ACC112 (cell line): ENCODE measurements around the gene IKZF4.
"Not testable (repeated sequence)": the region's sequence is repeated elsewhere in the genome, so short reads cannot be mapped to it uniquely, and the experiment has no call there.

Experiments used
- H2AFZ ChIP-seq: fragments of 200-600 bp; sonication (generic); one replicate; pipeline ENCODE4 v1.6.0; 2017; ENCODE audit warnings: antibody characterized with exemption, low read length; ENCODE audit not compliant: unreplicated experiment
- H3K27ac ChIP-seq: fragments of 200-600 bp; sonication (generic); 2 replicates; pipeline ENCODE4 v1.5.1; 2014; ENCODE audit warnings: low read depth, mild to moderate bottlenecking, antibody characterized with exemption, low read length, moderate library complexity
- H3K27me3 ChIP-seq: fragments of 200-600 bp; sonication (generic); 2 replicates; pipeline ENCODE4 v1.6.1; 2014; ENCODE audit warnings: mild to moderate bottlenecking, antibody characterized with exemption, low read length, moderate library complexity, mixed read lengths; ENCODE audit not compliant: insufficient read depth
- H3K36me3 ChIP-seq: fragments of 200-600 bp; sonication (generic); 2 replicates; pipeline ENCODE4 v1.6.1; 2016; ENCODE audit warnings: mild to moderate bottlenecking, antibody characterized with exemption, low read length, moderate library complexity, mixed read lengths; ENCODE audit not compliant: insufficient read depth
- H3K4me1 ChIP-seq: fragments of 200-600 bp; sonication (generic); one replicate; pipeline ENCODE4 v1.6.1; 2016; ENCODE audit warnings: low read length, mixed read lengths; ENCODE audit not compliant: insufficient read depth, unreplicated experiment, control insufficient read depth
- H3K4me3 ChIP-seq: fragments of 200-600 bp; sonication (generic); 2 replicates; pipeline ENCODE4 v1.5.1; 2014; ENCODE audit warnings: mild to moderate bottlenecking, low read depth, low read length
- H3K79me2 ChIP-seq: fragments of 200-600 bp; sonication (generic); one replicate; pipeline ENCODE4 v1.6.0; 2016; ENCODE audit warnings: low read length; ENCODE audit not compliant: control insufficient read depth, unreplicated experiment, insufficient read depth

The IKZF4 gene

DNA sequence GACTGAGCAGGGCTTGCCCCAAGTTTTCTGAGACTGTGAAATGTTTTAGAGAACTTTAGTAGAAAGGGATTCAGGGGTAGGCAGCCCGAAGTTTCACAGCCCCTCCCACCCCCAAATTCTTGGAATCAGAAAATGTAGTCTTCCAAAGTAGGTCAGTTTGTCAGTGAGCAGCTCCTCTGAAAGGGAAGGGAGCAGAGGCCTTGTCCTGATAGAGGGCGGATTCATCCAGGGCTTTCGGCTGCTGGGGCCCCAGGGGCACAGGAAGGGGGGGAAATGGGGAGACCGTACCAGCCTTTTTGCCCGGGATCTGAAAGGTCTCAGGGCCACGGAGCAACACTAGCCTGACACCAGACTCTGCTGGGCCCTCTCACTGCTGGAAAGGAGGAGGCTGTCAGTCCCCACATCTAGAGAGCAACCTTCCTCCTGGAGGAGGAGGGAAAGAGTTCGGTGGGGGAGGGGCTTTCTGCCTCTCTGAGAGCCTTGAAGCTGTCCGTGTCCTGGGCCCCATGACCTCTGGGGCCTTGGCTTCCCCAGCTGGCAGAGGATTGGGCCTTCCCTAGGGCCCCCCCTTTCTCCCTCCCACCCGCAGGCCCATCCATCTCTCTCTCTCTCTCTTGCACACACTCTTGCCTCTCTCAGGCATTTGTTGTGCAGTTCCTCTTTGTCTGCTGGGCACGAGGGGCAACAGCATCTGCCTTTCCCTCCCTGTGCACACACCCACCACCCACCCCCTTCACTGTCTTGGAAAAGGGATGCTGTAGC lies at the start of gene IKZF4:
IKZF4 (plus strand) TSS at position 621 of the 762 bp plus-strand sequence. CDS start 451 bp downstream, outside the sequence.
- no peaks in the 10 kb centered on the region for H3K4me1 ChIP-seq
- no peaks in the 10 kb centered on the region for H3K79me2 ChIP-seq
- no peaks in the 10 kb centered on the region for H3K27me3 ChIP-seq
- H3K4me3 ChIP-seq: no peak within 1 kb of the TSS
- no peak within 1 kb of the TSS for H2AFZ ChIP-seq
- no peaks in the 10 kb centered on the region for H3K36me3 ChIP-seq
- H3K27ac ChIP-seq: no peak within 1 kb of the TSS

GRCh38 chr12:55972042-55972441 lies 48.8 kb upstream of the IKZF4 start:
- H3K79me2 ChIP-seq: peaks cover 60% of the 10 kb centered on the region
- H2AFZ ChIP-seq: no peak overlapping the region

GRCh38 chr12:55972456-55972855 lies 48.4 kb upstream of the IKZF4 start:
- Histone ChIP-seq H3K36me3 (peaks cover 18% of the 10 kb centered on the region; the same call in 1 of the 2 replicates), H3K4me1 (peaks cover 59% of the 10 kb centered on the region), H3K4me3 (peak overlapping the region; percentile 80), H2AFZ (no peak overlapping the region), H3K27me3 (no peaks in the 10 kb centered on the region), H3K79me2 (peaks cover 60% of the 10 kb centered on the region), H3K27ac (peak overlapping the region; percentile 98)

More at GRCh38 chr12:55972042-55972441, 48.8 kb upstream of the IKZF4 start:
- Histone ChIP-seq H3K27me3 (no peaks in the 10 kb centered on the region), H3K27ac (peak overlapping the region; percentile 98), H3K4me3 (peak overlapping the region; percentile 80), H3K36me3 (peaks cover 18% of the 10 kb centered on the region; the same call in 1 of the 2 replicates), H3K4me1 (peaks cover 59% of the 10 kb centered on the region)

DNA sequence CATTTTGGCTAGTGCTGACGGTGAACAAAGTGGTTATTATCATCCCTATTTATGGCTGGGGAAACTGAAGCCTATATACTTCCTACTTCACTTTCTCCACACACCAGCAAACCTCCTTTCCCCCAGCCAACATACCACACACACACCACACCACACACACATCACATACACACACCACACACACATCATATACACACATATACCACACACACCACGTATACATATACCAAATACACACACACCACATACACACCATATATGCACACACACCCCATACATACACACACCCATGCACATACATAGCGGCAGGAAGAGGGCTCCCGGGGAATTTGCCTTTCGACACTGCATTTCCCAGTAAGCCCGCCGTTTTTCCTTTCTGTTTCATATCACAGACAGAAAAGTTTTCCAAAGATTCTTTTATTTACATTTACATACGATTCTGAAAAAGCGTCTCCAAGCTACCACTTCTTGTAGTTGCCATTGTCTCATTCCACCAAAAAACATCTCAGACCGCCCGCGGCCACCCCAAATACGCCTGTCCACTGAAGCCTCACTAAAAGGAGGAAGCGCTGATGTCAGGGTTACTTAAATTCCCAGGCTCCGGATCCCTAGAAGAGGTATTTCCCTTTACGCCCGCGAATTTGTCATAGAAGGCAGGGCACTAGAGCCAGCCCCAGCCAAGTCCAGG lies 47.8 kb upstream of the IKZF4 start:
- Histone ChIP-seq H3K36me3 (peaks cover 18% of the 10 kb centered on the region; the same call in 1 of the 2 replicates), H3K27me3 (no peaks in the 10 kb centered on the region), H3K4me3 (peak overlapping the region; percentile 80), H2AFZ (no peak overlapping the region), H3K79me2 (peaks cover 60% of the 10 kb centered on the region), H3K4me1 (peaks cover 54% of the 10 kb centered on the region), H3K27ac (peak overlapping the region; percentile 98)

- peaks cover 47% of the 10 kb centered on the region for H3K4me1 ChIP-seq
- H3K27me3 ChIP-seq: no peaks in the 10 kb centered on the region
- peaks cover 53% of the 10 kb centered on the region for H3K79me2 ChIP-seq
- H3K4me3 ChIP-seq: peak within 1 kb of the TSS; percentile 93
- peak within 1 kb of the TSS; percentile 31 for H2AFZ ChIP-seq
- peaks cover 14% of the 10 kb centered on the region; the same call in 1 of the 2 replicates for H3K36me3 ChIP-seq
- H3K27ac ChIP-seq: peak within 1 kb of the TSS; percentile 98
Observed at GRCh38 chr12:55973599-55974307, 47.1 kb upstream of the IKZF4 start, which contains the start of gene RAB5B. Gene RAB5B, plus strand, starts transcription at chr12:55974078. Its CDS starts 12,883 bp downstream, at chr12:55986961.

DNA sequence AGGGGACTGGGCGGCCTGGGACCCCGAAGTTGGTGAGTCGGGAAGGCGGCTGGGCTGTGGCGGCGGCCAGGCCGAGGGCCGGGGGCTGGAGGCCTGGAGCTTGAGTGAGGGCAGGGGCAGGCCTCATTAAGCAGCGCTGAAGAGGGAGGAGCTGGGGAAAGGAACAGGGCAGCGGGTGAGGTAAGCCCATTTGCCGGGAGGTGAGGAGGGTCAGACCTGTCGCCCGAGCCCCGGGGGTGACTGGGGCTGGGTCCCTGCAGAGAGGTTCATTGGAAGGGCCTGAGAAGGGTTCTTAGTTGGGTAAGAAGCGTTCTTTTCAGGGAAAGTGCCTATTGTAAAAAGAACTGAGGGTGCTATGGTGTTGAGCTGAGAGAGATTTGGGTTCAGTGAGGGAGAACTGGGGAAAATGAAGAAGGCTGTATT lies 46.5 kb upstream of the IKZF4 start:
- H2AFZ ChIP-seq: peak overlapping the region; percentile 31

GRCh38 chr12:55978393-55978792 lies 42.5 kb upstream of the IKZF4 start:
- Histone ChIP-seq H3K4me1 (peaks cover 17% of the 10 kb centered on the region), H3K79me2 (peaks cover 56% of the 10 kb centered on the region), H3K36me3 (peaks cover 9% of the 10 kb centered on the region; the same call in 1 of the 2 replicates), H3K27me3 (no peaks in the 10 kb centered on the region), H3K27ac (no peak overlapping the region), H2AFZ (no peak overlapping the region), H3K4me3 (no peak overlapping the region)

More for the DNA sequence above, 46.5 kb upstream of the IKZF4 start:
- peaks cover 14% of the 10 kb centered on the region; the same call in 1 of the 2 replicates for H3K36me3 ChIP-seq
- H3K79me2 ChIP-seq: peaks cover 54% of the 10 kb centered on the region
- no peaks in the 10 kb centered on the region for H3K27me3 ChIP-seq
- H3K4me3 ChIP-seq: peak overlapping the region; percentile 93
- peaks cover 42% of the 10 kb centered on the region for H3K4me1 ChIP-seq
- H3K27ac ChIP-seq: peak overlapping the region; percentile 78

- H3K79me2 ChIP-seq: peaks cover 54% of the 10 kb centered on the region
- no peak overlapping the region for H3K4me3 ChIP-seq
- H3K36me3 ChIP-seq: peaks cover 9% of the 10 kb centered on the region; the same call in 1 of the 2 replicates
- H3K4me1 ChIP-seq: peaks cover 17% of the 10 kb centered on the region
- H3K27ac ChIP-seq: no peak overlapping the region
- H3K27me3 ChIP-seq: no peaks in the 10 kb centered on the region
- no peak overlapping the region for H2AFZ ChIP-seq
Observed at GRCh38 chr12:55979069-55979468, 41.8 kb upstream of the IKZF4 start.

- H2AFZ ChIP-seq, H3K4me1 ChIP-seq, H3K4me3 ChIP-seq, H3K27ac ChIP-seq, H3K27me3 ChIP-seq: not testable (repeated sequence)
- peaks cover 29% of the 10 kb centered on the region for H3K79me2 ChIP-seq
- peaks cover 23% of the 10 kb centered on the region for H3K36me3 ChIP-seq
Observed at GRCh38 chr12:55981882-55982281, 39.0 kb upstream of the IKZF4 start.

- Histone ChIP-seq H3K27ac (no peak overlapping the region), H3K79me2 (peaks cover 24% of the 10 kb centered on the region), H3K36me3 (peaks cover 23% of the 10 kb centered on the region)
Observed at GRCh38 chr12:55982319-55982936, 38.4 kb upstream of the IKZF4 start.

More at GRCh38 chr12:55982319-55982936, 38.4 kb upstream of the IKZF4 start:
- Histone ChIP-seq H2AFZ (no peak overlapping the region), H3K27me3 (no peaks in the 10 kb centered on the region), H3K4me3 (no peak overlapping the region), H3K4me1 (peaks cover 7% of the 10 kb centered on the region)
